Stimulated activated CD4-positive, alpha-beta T cell treated with anti-CD3 and anti-CD28 coated beads, Interleukin-12 subunit alpha, Interleukin-12 subunit beta, amount 100 ng/mL, for 24 hours (primary cell): ENCODE results near the gene GRIN2B.

Source experiments
- DNase-seq, 2 experiments: peaks; one replicate each; pipeline ENCODE4 v3.0.0-alpha.2; 2020; ENCODE audit warnings: low read depth in 2 of 2

GRIN2B gene

DNA sequence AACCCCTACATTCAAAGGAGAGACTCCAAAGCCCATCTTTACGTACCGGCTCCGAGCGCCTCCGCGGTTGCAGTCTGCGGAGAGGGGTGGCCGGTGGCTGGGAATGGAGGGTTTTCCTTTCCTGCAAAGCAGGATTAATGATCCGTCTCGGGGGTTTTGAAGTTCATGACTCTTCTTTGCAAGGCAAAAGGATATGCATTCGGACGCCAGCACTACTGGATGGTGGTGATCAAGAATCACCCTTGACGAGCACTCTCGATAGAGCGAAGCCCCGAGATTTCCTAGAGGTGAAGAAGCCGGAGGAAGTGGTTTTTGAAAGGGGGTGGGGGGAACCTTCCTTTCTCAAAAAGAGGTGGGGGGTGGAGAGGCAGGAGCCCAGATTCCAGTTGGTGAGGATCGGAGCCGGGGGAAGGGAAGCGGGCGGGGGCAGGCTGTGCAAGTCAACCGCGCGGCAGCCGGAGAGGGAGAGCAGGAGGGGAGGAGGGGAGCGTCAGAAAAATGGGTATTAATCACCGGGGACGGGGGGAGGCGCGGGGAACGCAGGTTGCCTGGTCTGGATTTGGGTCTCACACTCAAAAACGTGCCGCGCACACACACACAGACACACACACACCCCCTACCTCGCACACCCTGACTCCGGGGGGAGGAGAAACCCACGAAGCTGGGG is at the start of gene GRIN2B:
GRIN2B (minus strand) TSS at position 307 of the 667 bp plus-strand sequence. CDS start 115,394 bp downstream, outside the sequence.
- DNase-seq = no peak

DNA sequence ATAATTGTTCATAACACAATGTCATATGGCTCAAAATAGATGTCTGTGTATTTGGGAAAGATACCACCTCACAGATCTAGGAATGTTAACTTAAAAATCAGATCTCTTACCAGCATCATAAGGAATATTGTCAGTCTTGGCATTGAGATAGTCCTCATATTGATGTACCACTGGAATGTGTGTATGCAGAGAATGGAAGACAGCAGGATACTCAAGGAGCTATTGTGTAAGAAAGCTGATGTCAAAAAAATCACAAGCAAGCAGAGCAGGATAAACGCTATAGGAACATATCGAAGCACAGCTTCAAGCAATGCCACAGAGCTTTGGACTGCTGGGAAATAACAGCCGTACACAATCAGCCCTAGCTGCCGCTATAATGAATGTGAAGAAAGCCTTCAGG is 45.1 kb upstream of the GRIN2B start:
- DNase-seq = no peak

DNA sequence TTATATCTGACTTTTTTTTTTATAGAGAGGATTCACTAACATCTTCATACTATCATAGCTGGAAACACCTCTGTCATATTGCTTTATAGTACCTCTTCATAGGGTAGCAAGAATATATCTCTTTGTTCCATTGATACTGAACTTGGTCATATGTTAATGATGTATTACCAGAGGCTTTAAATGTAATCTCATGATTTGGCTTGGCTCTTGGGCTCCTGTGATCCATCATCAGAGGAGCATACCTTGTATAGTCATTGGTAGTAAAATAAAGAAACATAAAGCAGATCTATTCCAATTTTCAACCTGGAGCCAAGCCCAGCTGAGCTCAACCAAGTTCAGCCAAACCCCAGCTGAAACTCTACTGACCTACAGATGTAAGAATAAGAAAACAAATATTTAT is 43.2 kb upstream of the GRIN2B start:
- no peak for DNase-seq

DNA sequence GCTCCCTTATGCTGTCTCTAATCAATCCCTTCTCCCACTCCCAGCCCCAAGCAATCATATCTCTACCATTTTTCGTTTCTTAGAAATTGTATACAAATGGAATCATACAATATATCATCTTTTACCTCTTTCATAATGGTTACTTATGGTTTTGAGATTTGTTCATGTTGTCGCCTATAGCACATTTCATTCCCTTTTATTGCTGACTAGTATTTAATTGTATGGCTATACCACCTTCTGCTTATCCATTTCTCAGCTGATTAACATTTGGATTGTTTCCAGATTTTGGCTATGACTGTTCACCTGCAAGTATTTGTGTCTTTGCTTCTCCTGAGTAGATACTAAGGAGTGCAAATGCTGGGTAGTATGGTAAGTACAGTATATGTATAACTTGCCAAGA is 36.7 kb upstream of the GRIN2B start:
- no peak for DNase-seq

DNA sequence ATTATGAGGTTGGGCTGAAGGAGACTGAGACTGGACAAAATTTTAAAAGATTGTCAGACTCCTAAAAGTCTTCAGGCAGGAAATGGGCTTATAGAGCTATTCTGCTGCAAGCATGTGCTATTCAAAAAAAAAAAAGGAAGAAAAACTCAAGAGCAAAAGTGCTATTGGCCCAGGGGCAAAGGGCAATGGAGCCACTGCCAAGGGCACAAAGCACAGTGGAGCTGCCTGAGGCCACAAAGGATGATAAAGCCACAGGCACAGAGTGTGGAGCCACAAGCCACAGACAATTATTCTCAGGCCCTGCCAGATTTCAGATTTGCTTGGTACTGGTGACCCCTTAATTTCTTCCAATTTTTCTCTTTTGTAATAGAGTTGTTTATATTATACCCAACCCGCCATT is 29.6 kb upstream of the GRIN2B start:
- DNase-seq = no peak

DNA sequence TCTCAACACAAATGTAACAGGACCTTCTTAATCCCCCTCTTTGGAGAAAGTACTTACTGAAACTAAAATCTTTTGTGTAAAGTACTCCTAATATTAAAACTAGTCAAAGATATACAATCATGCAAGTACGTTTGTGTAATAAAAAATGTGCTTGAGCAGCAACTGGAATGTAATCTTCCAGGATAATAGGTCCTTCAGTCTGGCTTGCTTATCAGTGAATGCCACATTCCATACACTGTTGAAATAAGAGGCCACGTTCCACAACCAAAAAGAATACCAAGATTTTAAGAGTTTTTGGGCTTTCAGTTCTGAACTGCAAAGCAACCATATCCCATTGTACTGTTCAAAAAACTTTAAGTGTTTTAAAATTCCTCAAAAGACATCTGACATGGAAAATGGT is 26.2 kb upstream of the GRIN2B start:
- DNase-seq = no peak

DNA sequence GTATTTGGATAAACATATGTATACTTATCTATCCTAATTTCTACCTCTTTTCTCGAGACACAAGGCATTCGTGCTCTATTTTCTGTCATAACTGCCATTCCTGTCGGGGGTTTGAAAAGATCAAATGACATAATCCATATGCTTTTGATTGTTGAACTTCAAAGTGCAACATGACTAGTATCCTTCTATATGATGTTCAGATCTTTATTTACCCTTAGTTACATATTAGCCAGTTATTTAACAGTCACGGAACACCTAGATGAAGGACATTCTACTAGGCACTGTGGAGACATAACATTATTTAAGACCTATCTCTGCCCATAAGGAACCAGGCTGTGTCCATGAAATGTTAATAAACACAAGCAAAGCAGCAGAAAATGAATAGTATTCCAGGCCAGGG is 11.2 kb upstream of the GRIN2B start:
- no peak for DNase-seq

DNA sequence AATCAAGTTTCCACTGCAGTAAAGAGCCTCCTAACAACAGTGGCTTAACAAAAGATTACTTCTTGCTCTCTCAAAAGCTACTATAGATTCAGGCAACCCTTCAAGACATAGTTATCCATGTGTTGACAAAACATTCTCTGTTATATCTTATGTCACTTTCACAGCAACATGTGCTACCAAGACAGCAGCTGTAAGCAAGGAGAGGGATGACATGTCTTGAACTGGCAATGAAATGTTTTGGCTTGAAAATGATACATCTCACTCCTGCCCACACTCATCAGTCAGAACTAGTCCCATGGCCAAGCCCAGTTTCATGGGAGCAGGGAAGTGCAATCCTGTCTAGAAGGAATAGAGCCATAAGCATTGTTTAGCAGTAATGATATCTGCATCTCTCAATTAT is 10.7 kb upstream of the GRIN2B start:
- DNase-seq = no peak

DNA sequence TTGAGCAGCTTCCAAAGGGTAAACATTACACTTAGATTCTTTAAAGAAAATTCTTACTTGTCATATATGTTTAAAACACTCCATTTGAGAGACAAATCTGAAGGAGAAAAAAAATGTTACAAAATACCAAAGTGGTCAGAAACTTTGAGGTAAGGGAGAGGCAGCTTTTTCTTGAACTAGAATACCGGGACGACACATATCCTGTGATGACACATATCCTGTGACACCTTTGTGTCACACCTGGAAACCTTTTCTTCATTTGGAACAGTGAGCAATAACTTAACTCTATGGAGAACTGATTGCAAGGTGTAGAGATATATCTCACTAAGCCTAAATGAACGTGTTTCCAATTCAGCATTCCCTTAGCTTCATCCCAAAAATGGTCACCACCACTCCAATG is 4.6 kb upstream of the GRIN2B start:
- no peak for DNase-seq

DNA sequence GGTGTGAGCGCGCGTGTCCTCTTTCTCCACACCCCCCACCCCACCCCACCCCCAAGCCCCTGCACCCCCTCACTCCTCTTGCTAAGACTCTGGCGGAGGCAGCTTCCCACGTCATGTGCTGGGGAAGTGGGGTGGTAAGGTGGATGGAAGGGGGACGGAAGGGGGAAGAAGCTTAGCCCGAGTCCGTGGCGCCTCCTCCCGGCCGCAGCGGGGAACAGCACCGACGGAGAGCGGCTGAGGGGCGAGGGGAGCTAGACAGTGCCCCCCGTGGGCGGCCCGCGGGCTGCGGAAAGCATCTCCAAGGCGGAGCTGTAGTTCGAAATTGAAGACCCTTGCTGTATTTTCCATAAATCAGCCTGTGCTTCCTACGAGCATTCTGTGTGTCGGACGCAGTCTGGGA is 588 bp upstream of the GRIN2B start:
- DNase-seq = no peak

DNA sequence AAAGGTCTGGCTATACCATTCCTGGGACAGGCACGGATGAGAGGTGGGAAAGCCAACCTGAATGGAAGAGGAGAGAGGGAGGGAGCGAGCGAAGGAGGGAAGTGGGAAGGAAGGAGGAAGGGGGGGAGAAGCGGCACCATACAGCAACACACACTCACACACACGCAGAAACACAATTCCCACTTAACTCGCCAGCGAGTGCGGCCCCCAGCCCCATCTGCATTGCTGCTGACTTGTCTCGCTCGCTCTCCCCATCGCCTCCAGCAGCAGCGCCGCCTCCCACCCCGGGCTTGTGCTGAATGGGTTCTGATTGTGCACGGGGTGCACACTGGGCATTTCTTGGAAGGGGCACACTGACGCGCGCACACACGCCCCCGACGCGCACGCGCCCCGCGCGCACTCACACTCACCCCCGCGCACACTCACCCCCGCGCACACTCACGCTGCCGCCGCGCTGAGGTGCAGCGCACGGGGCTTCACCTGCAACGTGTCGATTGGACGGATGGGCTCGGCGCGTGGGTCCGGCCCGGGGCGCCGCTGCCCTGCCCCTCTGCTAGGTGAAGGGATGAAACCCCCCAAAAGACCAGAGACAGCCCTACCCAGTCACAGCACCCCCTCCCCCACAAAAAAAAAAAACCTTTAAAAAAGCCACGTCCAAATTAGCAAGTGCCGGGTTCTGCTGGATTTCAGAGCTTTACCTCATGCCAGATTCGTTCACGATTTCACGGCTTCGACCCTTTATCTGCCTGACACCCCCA is 685 bp downstream of the GRIN2B start:
- DNase-seq = no peak

DNA sequence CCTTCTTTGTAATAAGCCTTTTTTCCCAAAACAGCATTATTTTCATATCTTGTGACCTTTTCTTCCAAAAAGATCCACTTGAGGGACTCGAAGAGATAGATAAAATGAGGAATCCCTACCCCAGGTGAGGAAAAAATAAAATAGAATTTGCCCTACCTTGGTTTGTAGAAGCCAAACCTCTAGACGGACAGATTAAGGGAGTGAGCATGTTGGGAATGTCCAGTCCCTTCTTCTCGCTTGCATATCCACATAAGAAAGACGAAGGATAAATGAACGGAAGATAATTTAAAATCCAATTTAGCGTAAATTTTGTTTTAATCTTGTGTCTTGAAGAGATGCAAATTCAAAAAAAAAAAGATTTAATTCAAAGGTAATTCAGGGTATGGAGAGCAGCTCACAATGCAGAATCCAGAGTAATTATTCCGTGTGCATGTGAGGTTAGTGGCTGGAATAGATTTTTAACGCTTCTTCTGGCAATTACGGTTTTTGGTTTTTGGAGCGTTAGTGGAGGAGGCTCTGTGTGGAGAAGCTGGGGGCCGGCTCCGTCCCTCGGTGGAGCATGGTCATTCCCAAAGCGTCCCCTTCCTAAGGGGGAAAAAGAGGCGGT is 1.5 kb downstream of the GRIN2B start:
- no peak for DNase-seq

DNA sequence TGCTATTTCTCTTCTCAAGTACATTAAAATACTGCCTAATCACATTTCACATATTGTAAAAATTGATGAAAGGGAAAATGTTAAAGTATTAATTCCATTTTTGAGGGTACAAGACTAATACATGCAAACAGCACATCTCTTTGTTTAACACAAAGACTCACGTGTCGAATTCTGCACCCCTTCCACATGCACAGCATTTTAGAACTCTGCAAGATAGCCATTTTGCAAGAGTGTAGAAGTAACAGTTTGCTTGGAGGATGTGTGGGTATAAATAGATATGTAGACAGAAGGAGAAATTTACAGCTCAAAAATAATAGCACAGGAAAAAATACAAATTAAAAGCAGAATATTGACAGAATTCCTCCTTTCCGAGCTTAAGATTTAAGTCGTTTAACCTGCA is 2.5 kb downstream of the GRIN2B start:
- no peak for DNase-seq

DNA sequence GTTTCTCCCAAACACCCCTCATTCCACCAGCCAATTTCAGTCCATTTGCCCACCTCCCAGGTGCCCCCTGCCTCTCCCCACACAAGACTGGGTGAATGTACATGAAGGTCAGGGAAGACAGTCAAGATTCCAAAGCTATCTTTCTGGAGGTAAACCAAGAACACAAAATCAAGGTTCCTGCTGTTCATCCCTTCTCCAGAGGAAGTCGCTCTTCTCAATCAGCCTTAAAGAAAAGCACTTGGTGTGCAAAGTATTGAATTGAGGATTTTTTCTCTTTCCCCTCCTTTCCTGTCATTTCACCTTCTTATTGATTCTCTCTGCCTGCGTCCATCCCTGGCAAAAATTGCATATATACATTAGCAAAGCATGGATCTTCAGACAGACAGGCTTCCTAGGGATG is 4.5 kb downstream of the GRIN2B start:
- DNase-seq = no peak

DNA sequence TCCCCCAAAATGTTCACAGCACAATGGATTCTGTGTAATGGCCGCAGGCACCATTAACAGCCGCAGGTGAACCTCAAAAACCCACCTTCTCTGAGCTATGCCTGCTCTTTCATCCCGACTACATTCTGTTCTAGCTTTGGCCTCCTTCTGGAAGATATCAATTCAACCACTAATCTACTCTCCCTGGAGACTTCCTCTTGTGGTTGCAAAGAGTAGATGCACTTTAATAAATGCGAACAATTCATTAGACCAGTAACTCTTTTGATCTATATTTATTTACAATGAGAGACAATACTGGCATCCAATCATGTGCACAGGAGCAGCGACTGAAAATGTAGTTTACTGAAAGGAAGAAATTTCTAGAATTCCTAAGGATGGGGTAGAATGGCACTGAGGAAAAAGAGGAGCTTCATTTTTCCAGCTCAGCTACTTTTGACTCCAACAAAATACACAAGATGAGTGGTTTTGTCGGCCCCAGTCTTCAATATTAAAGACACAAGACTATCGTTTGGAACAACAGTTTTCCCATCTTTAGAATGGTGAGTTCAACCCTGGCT is 5.3 kb downstream of the GRIN2B start:
- DNase-seq = no peak

DNA sequence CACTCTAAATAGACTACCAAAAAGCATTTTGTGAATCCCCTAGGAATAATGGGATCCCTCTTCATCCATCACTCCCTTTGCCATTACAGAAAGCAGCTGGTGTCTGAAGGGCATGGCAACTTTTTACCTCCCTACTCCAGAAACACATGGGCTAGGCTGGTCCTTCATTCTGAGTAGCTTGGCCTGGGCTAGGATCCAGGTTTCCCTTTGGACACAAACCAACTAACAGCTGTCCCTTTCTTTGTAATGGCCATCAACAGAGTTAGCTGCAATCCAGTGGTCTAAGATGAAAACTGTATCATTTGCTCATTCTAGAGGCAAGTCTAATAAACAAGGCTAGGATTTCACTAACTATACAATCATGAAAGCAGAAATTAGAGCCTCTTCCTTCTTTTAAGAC is 7.4 kb downstream of the GRIN2B start:
- DNase-seq = no peak

DNA sequence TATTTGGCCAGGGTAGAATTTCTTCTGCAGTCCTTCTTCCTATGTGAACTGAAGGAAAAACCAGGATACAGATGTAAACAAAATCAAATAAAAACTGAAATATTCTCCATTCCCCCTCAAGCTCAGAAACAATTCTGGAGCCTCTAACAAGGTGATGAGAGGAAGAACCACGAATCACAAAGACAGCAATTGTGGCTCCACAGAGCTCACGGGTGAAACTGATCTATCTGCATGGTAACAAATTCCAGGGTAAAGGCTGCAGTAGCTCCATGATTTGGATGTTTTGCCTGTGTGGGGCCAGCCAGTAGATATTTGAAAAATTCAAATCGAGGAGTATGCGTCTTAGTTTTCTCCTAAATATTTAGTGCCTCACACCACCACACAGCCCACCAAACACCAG is 10.6 kb downstream of the GRIN2B start:
- DNase-seq = no peak

DNA sequence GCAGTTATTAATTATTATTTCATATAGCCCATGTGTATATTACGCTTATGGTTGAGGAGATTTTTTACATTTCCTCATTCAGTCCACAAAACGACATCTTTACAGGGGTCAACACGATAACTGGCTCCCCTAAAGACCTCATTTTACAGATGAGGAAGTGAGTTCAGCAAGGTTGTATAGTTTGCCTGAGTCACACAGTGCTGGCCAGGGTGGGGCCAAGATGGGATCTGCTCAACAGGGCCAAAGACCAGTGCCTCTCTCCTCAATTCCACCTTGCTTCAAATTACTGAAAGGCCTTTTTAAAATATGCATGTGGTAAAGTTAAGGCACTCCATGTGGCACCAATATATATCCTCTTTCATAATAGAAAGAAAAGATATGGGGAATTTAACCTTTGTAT is 13.1 kb downstream of the GRIN2B start:
- DNase-seq = no peak

DNA sequence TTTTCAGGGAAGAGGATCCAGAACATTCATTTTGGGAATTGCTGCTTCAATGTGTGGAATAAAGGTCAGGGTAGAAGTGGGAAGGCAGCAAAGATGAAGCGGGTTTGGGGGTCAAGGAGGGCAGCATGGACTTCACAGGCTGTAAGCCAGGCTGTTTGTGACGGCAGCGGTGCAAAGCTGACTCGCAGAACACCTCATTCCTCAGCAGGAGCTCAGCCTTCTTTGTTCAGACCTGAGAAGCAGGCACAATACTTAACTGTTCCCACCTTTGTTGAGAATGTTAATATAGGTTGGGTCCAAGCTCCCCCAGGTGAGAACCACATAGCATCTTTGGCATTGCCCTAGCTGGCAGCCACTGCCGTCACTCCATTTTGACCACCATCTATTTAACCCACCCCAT is 16.7 kb downstream of the GRIN2B start:
- no peak for DNase-seq

DNA sequence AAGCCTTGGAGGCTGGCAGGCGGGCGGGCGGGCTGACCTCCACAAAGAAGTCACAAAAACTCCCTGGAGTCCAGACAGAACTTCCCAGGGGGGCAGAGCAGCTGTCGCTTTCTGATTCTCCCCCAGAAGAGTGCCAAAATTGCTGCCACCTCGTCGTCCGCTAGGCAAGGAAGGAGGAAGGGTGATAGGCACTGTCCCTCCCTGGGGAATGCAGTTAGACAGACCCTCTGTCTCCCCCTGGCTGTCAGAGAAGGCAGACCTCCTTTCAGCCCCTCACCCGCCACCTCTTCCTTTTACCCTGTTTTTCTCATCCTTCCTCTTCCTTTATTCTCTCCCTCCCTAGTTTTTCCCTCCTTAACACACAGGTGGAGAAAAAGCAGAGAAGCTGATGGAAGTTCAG is 18.7 kb downstream of the GRIN2B start:
- no peak for DNase-seq

DNA sequence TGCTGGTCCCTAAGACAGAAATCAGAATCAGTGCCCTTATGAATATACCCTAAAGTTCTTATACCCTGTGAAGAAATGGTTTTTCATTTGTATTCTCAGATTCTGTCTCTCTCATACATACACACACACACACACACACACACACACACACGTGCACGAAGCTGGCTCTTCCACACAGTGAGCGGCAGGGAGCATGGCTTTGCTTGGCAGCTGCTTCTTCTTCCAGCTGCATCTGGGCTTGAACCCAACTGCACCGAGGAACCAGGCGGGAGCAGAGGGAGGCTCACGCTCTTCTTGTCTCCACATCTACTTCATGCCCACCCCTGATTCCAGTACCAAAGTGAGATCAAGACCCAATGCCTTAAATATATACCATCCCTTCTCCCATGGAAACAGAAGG is 19.4 kb downstream of the GRIN2B start:
- DNase-seq = no peak

DNA sequence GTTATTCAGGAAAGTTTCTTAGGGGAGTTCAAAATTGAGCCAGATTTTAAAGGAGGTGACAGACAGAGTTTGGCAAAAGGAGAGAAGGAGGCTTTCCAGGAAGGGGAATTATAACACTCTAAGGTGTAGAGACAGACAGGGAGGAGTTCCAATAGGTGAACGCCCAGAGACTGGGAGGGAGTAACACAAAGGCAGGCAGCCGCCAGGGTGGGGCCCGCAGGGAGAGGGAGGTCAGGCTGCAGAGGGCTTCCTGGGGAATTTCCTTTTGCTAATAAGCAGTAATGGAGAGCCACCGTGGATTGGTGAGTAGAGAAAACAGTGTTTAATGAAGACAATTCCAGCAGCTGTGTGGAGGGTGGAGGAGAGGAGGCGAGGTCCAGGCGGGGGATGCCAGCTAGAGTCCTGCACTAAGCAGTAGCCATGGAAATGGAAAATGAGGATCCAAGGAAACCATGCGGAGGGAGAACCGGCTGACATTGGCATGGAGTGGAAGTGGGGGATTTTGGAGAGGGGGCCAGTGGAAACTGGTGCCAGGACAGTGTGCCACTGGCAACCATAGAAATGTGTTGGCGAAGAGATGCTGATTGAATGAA is 22.2 kb downstream of the GRIN2B start:
- DNase-seq = no peak

DNA sequence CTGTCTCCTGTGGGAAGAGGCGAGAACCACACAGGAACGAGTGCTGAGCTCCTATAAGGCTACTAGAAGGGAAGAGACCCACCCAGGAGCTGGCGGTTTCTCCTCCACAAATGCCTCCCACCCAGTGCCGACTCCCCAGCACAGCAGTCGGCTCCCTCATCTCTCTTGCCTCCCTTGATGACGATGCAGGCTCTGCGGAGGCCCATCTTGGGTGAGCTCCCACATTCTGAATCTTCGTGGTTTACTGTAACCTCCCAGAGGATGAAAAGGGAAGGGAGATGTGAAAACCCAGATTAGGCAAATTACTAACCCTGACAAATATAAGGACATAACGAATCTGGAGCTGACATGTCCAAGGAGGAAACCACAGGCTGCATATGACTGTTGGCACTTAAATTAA is 23.8 kb downstream of the GRIN2B start:
- no peak for DNase-seq
